IPS-15b (cell line): ENCODE results near the gene PLXNA2.

Source experiments
- H3K27me3 ChIP-seq: one replicate; pipeline ENCODE4 v1.6.1; 2013; ENCODE audit warnings: low read length; ENCODE audit not compliant: control insufficient read depth, insufficient read depth
- H3K36me3 ChIP-seq: one replicate; pipeline ENCODE4 v1.6.1; 2013; ENCODE audit warnings: low read length; ENCODE audit not compliant: control insufficient read depth, insufficient read depth
- H3K4me1 ChIP-seq: one replicate; pipeline ENCODE4 v1.6.1; 2013; ENCODE audit warnings: mild to moderate bottlenecking, low read length; ENCODE audit not compliant: control insufficient read depth, insufficient read depth
- H3K4me3 ChIP-seq: one replicate; pipeline ENCODE4 v1.5.1; 2013; ENCODE audit warnings: low read depth, low read length
- H3K9ac ChIP-seq: one replicate; pipeline ENCODE4 v1.6.1; 2013; ENCODE audit warnings: low read depth, mild to moderate bottlenecking, low read length
- H3K9me3 ChIP-seq: one replicate; pipeline ENCODE4 v1.6.1; 2013; ENCODE audit warnings: mild to moderate bottlenecking, low read length; ENCODE audit not compliant: control insufficient read depth, insufficient read depth

The PLXNA2 gene

DNA sequence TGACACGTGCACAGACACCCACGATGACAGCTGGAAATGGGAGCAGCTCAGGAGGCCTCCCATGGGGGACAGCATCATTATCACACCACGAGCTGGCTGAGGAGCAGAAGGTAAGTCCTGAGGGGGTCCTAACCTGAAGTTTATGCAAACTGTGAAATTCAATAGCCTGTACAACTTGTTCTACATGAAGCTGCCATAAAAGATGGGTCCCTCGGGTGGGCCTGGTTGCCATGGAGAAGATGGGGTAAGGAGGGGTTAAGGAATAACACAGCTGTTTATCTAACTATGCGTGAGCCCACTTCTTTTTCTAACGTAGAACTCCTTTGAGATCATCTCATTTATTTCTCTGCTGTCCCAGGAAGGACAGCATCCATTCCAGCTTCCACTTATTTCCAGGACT is 169.8 kb downstream of the PLXNA2 start:
- Histone ChIP-seq H3K9me3 (no peaks in the 10 kb centered on the region), H3K9ac (no peak overlapping the region), H3K4me3 (no peak overlapping the region), H3K27me3 (no peaks in the 10 kb centered on the region), H3K36me3 (peaks cover 3% of the 10 kb centered on the region), H3K4me1 (no peaks in the 10 kb centered on the region)

GRCh38 chr1:208071435-208072031 is 172.7 kb downstream of the PLXNA2 start:
- peaks cover 3% of the 10 kb centered on the region for H3K36me3 ChIP-seq
- no peak overlapping the region for H3K9ac ChIP-seq
- no peaks in the 10 kb centered on the region for H3K9me3 ChIP-seq
- no peak overlapping the region for H3K4me3 ChIP-seq
- no peaks in the 10 kb centered on the region for H3K4me1 ChIP-seq
- H3K27me3 ChIP-seq, result no peaks in the 10 kb centered on the region

DNA sequence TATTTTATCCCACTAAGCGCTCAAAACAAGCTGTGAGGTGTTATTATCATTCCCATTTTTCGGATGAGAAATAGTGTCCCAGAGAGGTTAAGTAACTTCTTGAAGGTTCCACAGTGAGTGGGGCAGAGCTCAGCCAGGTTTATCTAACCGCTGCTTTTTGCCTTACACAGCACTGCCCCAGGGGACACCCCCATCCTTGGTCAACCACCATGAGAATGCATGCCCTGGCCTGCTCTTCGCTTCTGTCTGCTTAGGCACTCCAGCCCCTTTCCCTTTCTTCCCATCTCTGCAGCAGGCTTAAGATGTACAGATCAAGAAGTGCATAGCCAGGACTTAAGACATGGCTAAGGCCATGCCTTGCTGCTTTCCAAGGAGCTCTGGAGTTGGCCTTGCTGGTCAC is 174.3 kb downstream of the PLXNA2 start:
- no peak overlapping the region for H3K4me3 ChIP-seq
- no peaks in the 10 kb centered on the region for H3K27me3 ChIP-seq
- H3K4me1 ChIP-seq, result no peaks in the 10 kb centered on the region
- H3K36me3 ChIP-seq, result peaks cover 3% of the 10 kb centered on the region
- H3K9ac ChIP-seq, result no peak overlapping the region
- H3K9me3 ChIP-seq, result no peaks in the 10 kb centered on the region

DNA sequence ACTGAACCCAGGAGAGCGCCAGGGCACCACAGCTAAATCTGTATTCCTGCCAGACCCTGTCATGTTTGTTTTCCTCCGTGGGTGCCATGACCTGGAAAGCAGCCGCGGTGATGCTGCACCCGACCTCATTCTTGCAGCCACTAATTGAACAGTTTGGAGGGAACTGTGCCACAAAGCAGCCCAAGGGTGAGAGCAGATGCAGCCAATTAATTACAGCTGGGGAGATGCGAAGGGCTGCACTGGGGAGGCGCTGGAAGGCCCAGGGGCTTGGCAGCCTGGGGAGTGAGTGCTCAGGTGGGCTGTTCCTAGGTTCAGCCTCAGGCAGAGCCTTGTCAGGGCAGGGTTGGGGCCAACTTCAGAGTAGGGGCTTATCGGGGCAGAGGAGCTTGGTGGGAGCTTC is 174.9 kb downstream of the PLXNA2 start:
- H3K9ac ChIP-seq, result no peak overlapping the region
- no peaks in the 10 kb centered on the region for H3K27me3 ChIP-seq
- H3K4me3 ChIP-seq, result no peak overlapping the region
- no peaks in the 10 kb centered on the region for H3K4me1 ChIP-seq
- H3K9me3 ChIP-seq, result no peaks in the 10 kb centered on the region
- H3K36me3 ChIP-seq, result peaks cover 3% of the 10 kb centered on the region

DNA sequence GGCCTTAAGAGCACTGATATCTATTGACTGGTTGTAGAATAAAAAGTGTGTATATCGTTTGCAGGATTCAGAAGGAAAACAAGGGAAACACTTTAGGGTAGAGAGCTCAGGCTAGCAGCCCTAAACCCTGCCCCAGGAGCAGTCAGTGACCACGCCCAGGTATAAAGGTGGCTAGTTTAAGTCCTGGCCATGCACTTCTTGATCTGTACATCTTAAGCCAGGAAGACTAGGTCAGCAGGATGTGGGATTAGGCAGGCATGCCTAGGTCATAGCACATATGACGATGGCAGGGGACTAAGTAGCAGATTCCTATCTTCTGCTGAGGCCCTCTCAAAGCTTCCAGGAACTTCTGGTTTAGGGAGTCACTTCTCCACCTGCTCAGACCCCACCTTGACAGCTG is 175.3 kb downstream of the PLXNA2 start:
- H3K4me1 ChIP-seq, result no peaks in the 10 kb centered on the region
- H3K4me3 ChIP-seq, result no peak overlapping the region
- no peak overlapping the region for H3K9ac ChIP-seq
- H3K9me3 ChIP-seq, result no peaks in the 10 kb centered on the region
- no peaks in the 10 kb centered on the region for H3K36me3 ChIP-seq
- no peaks in the 10 kb centered on the region for H3K27me3 ChIP-seq

GRCh38 chr1:208068407-208068806 is 175.8 kb downstream of the PLXNA2 start:
- H3K4me3 ChIP-seq, result no peak overlapping the region
- no peaks in the 10 kb centered on the region for H3K4me1 ChIP-seq
- no peaks in the 10 kb centered on the region for H3K27me3 ChIP-seq
- H3K36me3 ChIP-seq, result no peaks in the 10 kb centered on the region
- H3K9me3 ChIP-seq, result no peaks in the 10 kb centered on the region
- H3K9ac ChIP-seq, result no peak overlapping the region

DNA sequence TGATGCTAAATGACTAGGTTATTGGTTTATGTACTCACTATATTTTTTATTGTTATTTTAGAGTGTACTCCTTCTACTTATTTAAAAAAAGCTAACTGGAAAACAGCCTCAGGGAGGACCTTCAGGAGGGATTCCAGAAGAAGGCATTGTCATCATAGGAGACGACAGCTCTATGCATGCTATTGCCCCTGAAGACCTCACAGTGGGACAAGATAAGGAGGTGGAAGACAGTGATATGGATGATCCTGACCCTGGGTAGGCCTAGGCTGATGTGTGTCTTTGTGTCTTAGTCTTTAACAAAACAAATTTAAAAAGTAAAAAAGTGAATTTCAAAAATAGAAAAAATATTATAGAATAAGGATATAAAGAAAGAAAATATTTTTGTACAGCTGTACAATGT is 177.6 kb downstream of the PLXNA2 start:
- H3K9ac ChIP-seq, result no peak overlapping the region
- no peaks in the 10 kb centered on the region for H3K36me3 ChIP-seq
- no peaks in the 10 kb centered on the region for H3K9me3 ChIP-seq

DNA sequence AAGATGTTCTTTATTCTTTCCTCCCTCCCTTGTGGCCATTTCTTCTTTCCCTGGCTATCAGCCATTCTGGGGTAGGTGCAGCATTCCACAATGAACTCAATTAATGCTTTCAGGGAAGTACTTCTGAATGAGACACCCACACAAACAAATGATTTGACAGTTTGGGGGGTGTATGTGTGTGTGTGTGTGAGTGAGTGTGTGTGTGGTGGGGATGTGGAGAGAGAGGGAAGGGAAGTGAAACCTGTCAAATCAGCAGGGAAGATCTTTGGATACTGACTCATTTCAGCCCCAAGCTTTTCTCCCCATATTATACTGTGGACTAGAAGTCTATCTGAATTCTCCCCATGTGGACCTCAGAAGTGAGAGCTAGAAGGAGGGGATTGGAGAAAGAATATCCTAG is 178.3 kb downstream of the PLXNA2 start:
- Histone ChIP-seq H3K9ac (no peak overlapping the region), H3K9me3 (no peaks in the 10 kb centered on the region), H3K36me3 (no peaks in the 10 kb centered on the region), H3K4me1 (no peaks in the 10 kb centered on the region), H3K4me3 (no peak overlapping the region), H3K27me3 (no peaks in the 10 kb centered on the region)

More for the DNA sequence above, 177.6 kb downstream of the PLXNA2 start:
- H3K27me3 ChIP-seq, result no peaks in the 10 kb centered on the region
- no peak overlapping the region for H3K4me3 ChIP-seq
- no peaks in the 10 kb centered on the region for H3K4me1 ChIP-seq

GRCh38 chr1:208061632-208062031 is 182.6 kb downstream of the PLXNA2 start:
- no peak overlapping the region for H3K4me3 ChIP-seq
- no peaks in the 10 kb centered on the region for H3K27me3 ChIP-seq
- H3K9ac ChIP-seq, result no peak overlapping the region
- H3K4me1 ChIP-seq, result no peaks in the 10 kb centered on the region
- no peaks in the 10 kb centered on the region for H3K9me3 ChIP-seq
- no peaks in the 10 kb centered on the region for H3K36me3 ChIP-seq

DNA sequence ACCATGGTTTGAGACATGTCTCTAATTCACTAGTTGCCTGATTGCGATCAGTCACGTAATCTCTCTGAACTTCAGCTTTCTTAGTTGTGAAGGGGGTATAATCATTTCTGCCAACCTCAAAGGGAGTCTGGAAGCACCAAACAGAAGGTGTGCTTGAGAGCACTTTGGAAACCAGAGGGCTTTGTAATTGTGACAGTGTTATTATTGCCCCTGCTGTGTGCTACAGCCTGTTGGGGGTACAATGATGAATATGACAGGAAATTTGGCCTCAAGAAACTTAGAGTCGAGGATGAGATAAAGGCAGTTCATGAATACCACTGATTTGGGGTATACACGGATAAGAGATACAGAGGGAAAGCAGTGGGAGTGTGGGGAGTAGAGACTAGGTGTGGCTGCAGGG is 183.1 kb downstream of the PLXNA2 start:
- H3K4me3 ChIP-seq, result no peak overlapping the region
- no peak overlapping the region for H3K9ac ChIP-seq
- H3K9me3 ChIP-seq, result no peaks in the 10 kb centered on the region
- H3K36me3 ChIP-seq, result no peaks in the 10 kb centered on the region
- no peaks in the 10 kb centered on the region for H3K27me3 ChIP-seq
- H3K4me1 ChIP-seq, result no peaks in the 10 kb centered on the region

DNA sequence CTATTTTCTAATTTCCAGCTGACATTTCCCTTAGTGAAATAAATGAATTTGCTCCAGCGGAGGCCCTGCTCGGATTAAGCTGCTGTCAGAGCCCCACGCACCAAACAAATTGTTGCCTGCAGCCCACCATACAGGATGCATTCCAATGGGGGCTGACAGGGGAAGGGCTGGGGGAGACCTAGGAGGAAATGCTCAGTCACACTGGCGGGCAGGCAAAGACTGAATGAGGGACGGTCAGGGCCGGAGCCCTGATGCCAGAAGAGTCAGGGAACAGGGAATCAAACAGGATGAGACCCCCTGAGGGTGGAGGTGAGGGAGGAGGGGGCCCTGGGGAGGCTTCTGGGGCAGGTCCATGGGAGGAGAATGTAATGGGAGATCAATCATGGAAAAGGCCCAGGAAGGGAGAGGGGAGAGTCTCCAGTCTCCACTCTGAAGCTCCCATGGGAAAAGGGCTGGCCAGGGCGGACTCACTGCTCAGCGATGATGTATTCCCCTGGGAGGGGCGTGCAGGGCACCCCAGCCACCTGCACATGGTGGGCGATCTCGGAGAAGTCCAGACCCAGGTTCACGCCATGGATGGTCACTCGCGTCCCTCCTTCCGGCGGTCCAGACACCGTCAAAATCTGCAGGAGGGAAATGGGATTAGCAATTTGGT is 183.8 kb downstream of the PLXNA2 start:
- Histone ChIP-seq H3K9ac (peak overlapping the region; percentile 3), H3K4me1 (no peaks in the 10 kb centered on the region), H3K27me3 (no peaks in the 10 kb centered on the region), H3K9me3 (no peaks in the 10 kb centered on the region), H3K36me3 (no peaks in the 10 kb centered on the region), H3K4me3 (no peak overlapping the region)

GRCh38 chr1:208059409-208060001 is 184.7 kb downstream of the PLXNA2 start:
- no peaks in the 10 kb centered on the region for H3K4me1 ChIP-seq

More at GRCh38 chr1:208059409-208060001, 184.7 kb downstream of the PLXNA2 start:
- no peak overlapping the region for H3K4me3 ChIP-seq
- H3K36me3 ChIP-seq, result no peaks in the 10 kb centered on the region
- H3K9me3 ChIP-seq, result no peaks in the 10 kb centered on the region
- no peak overlapping the region for H3K9ac ChIP-seq
- H3K27me3 ChIP-seq, result no peaks in the 10 kb centered on the region
